ENCODE data around the gene RHBDL3.

RHBDL3 gene, protein sequence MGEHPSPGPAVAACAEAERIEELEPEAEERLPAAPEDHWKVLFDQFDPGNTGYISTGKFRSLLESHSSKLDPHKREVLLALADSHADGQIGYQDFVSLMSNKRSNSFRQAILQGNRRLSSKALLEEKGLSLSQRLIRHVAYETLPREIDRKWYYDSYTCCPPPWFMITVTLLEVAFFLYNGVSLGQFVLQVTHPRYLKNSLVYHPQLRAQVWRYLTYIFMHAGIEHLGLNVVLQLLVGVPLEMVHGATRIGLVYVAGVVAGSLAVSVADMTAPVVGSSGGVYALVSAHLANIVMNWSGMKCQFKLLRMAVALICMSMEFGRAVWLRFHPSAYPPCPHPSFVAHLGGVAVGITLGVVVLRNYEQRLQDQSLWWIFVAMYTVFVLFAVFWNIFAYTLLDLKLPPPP

DNA sequence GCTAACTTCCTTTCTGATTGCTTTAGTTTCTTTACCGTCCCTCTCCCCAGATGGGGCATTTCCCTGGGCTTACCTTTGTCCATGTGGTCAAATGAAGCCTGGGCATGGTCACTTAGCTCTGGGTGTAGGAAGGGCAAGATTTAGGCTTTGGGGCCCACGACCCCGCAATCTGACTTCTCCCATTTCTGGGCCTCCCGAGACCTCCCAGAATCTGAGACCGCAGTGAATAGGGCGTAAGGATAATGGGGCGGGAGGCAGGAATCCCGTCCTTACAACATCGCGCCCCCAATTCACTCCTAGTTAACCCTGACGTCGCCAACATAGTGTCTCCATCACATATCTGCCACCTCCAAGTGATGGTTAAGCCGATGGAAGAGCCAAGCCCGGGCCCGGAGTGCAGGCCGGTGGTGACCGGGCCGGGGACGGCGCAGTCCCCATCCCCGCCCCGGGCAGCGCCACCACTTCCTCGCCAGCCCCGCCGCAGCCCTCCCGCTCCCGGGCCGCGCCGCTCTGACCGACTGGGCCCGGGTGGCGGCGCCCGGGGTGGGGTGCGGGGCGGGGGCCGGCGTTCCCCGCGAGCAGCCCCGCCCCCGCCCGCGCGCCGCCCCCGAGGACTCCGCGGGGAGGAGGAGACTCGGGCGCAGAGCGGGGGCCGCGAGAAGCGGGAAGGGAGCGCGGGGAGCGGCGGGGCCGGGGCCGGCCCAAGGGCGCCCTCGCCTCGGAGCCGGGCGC is at the start of gene RHBDL3:
TSS of gene RHBDL3 (plus strand) at position 641 of the 732 bp plus-strand sequence. CDS start 358 bp downstream, outside the sequence.
- peaks cover 21% of the 10 kb centered on the region for H3K36me3 ChIP-seq
- H3K27me3 ChIP-seq (ENCODE audit: insufficient read depth, low read depth, severe bottlenecking): no peaks in the 10 kb centered on the region
- H3K27ac ChIP-seq: peak within 1 kb of the TSS; percentile 83
- H3K4me3 ChIP-seq (ENCODE audit: low read depth, low read length): peak within 1 kb of the TSS; percentile 73
- H3K9me3 ChIP-seq (ENCODE audit: severe bottlenecking): no peaks in the 10 kb centered on the region
- TF ChIP-seq, protein P1, sequence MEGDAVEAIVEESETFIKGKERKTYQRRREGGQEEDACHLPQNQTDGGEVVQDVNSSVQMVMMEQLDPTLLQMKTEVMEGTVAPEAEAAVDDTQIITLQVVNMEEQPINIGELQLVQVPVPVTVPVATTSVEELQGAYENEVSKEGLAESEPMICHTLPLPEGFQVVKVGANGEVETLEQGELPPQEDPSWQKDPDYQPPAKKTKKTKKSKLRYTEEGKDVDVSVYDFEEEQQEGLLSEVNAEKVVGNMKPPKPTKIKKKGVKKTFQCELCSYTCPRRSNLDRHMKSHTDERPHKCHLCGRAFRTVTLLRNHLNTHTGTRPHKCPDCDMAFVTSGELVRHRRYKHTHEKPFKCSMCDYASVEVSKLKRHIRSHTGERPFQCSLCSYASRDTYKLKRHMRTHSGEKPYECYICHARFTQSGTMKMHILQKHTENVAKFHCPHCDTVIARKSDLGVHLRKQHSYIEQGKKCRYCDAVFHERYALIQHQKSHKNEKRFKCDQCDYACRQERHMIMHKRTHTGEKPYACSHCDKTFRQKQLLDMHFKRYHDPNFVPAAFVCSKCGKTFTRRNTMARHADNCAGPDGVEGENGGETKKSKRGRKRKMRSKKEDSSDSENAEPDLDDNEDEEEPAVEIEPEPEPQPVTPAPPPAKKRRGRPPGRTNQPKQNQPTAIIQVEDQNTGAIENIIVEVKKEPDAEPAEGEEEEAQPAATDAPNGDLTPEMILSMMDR (IDR thresholded peaks at IDR 0.05; ENCODE audit: low read depth, low read length): no peak
- DNase-seq: peak; percentile 49

- Histone ChIP-seq H3K4me3 (ENCODE audit: low read depth, low read length) (no peak overlapping the region), H3K27ac (no peak overlapping the region), H3K27me3 (ENCODE audit: insufficient read depth, low read depth, severe bottlenecking) (no peaks in the 10 kb centered on the region), H3K36me3 (peaks cover 17% of the 10 kb centered on the region), H3K9me3 (ENCODE audit: severe bottlenecking) (no peaks in the 10 kb centered on the region)
- TF ChIP-seq, protein P1 (IDR thresholded peaks at IDR 0.05; ENCODE audit: low read depth, low read length): no peak
- no peak for DNase-seq
Observed at GRCh38 chr17:32222621-32223020, 43.0 kb upstream of the RHBDL3 start.

- Histone ChIP-seq H3K27me3 (ENCODE audit: insufficient read depth, low read depth, severe bottlenecking) (no peaks in the 10 kb centered on the region), H3K4me3 (ENCODE audit: low read depth, low read length) (no peak overlapping the region), H3K9me3 (ENCODE audit: severe bottlenecking) (no peaks in the 10 kb centered on the region), H3K27ac (no peak overlapping the region), H3K36me3 (peaks cover 14% of the 10 kb centered on the region)
- TF ChIP-seq, protein P1 (IDR thresholded peaks at IDR 0.05; ENCODE audit: low read depth, low read length): no peak
- no peak for DNase-seq
Observed at GRCh38 chr17:32223703-32224102, 41.9 kb upstream of the RHBDL3 start.

- no peak for DNase-seq
- TF ChIP-seq, protein P1 (IDR thresholded peaks at IDR 0.05; ENCODE audit: low read depth, low read length): no peak
- H3K4me3 ChIP-seq (ENCODE audit: low read depth, low read length): no peak overlapping the region
Observed at GRCh38 chr17:32226886-32227285, 38.7 kb upstream of the RHBDL3 start.

GRCh38 chr17:32227910-32228309 is 37.7 kb upstream of the RHBDL3 start:
- peaks cover 7% of the 10 kb centered on the region for H3K36me3 ChIP-seq
- no peak overlapping the region for H3K4me3 ChIP-seq (ENCODE audit: low read depth, low read length)
- no peaks in the 10 kb centered on the region for H3K27me3 ChIP-seq (ENCODE audit: insufficient read depth, low read depth, severe bottlenecking)
- TF ChIP-seq, protein P1 (IDR thresholded peaks at IDR 0.05; ENCODE audit: low read depth, low read length): no peak
- no peak overlapping the region for H3K27ac ChIP-seq
- no peaks in the 10 kb centered on the region for H3K9me3 ChIP-seq (ENCODE audit: severe bottlenecking)
- no peak for DNase-seq

More at GRCh38 chr17:32226886-32227285, 38.7 kb upstream of the RHBDL3 start:
- Histone ChIP-seq H3K27me3 (ENCODE audit: insufficient read depth, low read depth, severe bottlenecking) (no peaks in the 10 kb centered on the region), H3K27ac (no peak overlapping the region), H3K9me3 (ENCODE audit: severe bottlenecking) (no peaks in the 10 kb centered on the region), H3K36me3 (peaks cover 7% of the 10 kb centered on the region)
